ENCODE measurements around the gene ITPA. TPM values are rescaled to one million over a fixed set of nuclear protein-coding genes. Genes with fewer than 3 reads are reported as not detected.
A peak's percentile ranks its signal among the peaks of the same experiment; 100 is the strongest.

The ITPA gene
- total and polyA plus RNA-seq, 10 of the 15 experiments (the other 5 are each of a cell fraction or from before 2014, with no cell fraction given): 5.5 to 124 (median 66.3) TPM

DNA sequence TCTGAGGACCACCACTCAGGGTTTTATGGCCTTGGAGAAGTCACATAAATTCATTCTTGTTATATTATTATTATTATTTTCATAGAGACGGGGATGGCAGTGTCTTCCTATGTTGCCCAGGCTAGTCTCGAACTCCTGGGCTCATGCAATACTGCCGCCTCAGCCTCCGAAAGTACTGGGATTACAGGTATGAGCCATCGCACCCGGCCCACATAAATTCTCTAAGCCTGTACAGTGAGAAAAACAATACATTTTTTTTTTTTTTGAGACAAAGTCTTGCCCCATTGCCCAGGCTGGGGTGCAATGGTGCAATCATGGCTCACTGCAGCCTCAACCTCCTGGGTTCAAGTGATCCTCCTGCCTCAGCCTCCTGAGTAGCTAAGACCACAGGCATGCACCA, 48.9 kb upstream of the ITPA start:
- POLR2A ChIA-PET: interaction anchor here (2.4 kb wide), 1 partner anchor 115 kb away, joined by 13 read pairs; the partner anchor contains the start of gene MRPS26
- no peak for ATAC-seq
- Histone ChIP-seq H3K79me2 (ENCODE audit: control insufficient read depth, insufficient read depth, low read length) (peaks cover 44% of the 10 kb centered on the region), H3K27ac (ENCODE audit: control insufficient read depth, insufficient read depth) (peak overlapping the region; percentile 96; the same call in 1 of the 2 replicates), H3K4me2 (ENCODE audit: control insufficient read depth, insufficient read depth) (no peak overlapping the region; the same call in 1 of the 2 replicates), H3K9me3 (replicated peaks; ENCODE audit: control insufficient read depth, insufficient read depth, low read length) (no peaks in the 10 kb centered on the region), H3K36me3 (ENCODE audit: control insufficient read depth in 2 of 2, insufficient read depth in 2 of 2, low read length in 1 of 2) (no peaks in the 10 kb centered on the region), H3K27me3 (replicated peaks in 1 of 2; ENCODE audit: control insufficient read depth in 2 of 2, insufficient read depth in 2 of 2, low read length in 1 of 2) (no peaks in the 10 kb centered on the region), H3K4me3 (peak overlapping the region; percentile 84; the same call in 1 of the 2 replicates), H3K9ac (ENCODE audit: control insufficient read depth, insufficient read depth, low read length) (peak overlapping the region; percentile 90), H3K4me1 (ENCODE audit: control insufficient read depth, insufficient read depth, low read length) (peaks cover 13% of the 10 kb centered on the region), H4K20me1 (ENCODE audit: control insufficient read depth, insufficient read depth) (0 out of 2 replicates have a peak, but pooled peaks cover 4% of the 10 kb centered on the region), H2AFZ (ENCODE audit: control insufficient read depth, low read depth, low read length) (peak overlapping the region; percentile 96)
- RAD21 ChIA-PET (ENCODE audit: unreplicated experiment): no interaction called here
- SMC1A ChIA-PET (ENCODE audit: uncharacterized antibody, unreplicated experiment): interaction anchor here (1.3 kb wide), 1 partner anchor 25 kb away, joined by 3 read pairs; no protein-coding TSS in a partner anchor
- no peak for TF ChIP-seq CBFB (IDR thresholded peaks at IDR 0.05; ENCODE audit: low read depth)
- no peak for TF ChIP-seq RFX5 (IDR thresholded peaks at IDR 0.05; ENCODE audit: low read depth, low read length)
- TF ChIP-seq WRNIP1 (IDR thresholded peaks at IDR 0.05; ENCODE audit: borderline replicate concordance, low read depth, low read length): no peak
- no peak for TF ChIP-seq MEF2B (IDR thresholded peaks at IDR 0.05; ENCODE audit: partially characterized antibody, poor library complexity, severe bottlenecking)
- TF ChIP-seq, protein P1, sequence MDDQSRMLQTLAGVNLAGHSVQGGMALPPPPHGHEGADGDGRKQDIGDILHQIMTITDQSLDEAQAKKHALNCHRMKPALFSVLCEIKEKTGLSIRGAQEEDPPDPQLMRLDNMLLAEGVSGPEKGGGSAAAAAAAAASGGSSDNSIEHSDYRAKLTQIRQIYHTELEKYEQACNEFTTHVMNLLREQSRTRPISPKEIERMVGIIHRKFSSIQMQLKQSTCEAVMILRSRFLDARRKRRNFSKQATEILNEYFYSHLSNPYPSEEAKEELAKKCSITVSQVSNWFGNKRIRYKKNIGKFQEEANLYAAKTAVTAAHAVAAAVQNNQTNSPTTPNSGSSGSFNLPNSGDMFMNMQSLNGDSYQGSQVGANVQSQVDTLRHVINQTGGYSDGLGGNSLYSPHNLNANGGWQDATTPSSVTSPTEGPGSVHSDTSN (IDR thresholded peaks at IDR 0.05; ENCODE audit: insufficient replicate concordance, low read depth, low read length): no peak
- TF ChIP-seq, protein P2, sequence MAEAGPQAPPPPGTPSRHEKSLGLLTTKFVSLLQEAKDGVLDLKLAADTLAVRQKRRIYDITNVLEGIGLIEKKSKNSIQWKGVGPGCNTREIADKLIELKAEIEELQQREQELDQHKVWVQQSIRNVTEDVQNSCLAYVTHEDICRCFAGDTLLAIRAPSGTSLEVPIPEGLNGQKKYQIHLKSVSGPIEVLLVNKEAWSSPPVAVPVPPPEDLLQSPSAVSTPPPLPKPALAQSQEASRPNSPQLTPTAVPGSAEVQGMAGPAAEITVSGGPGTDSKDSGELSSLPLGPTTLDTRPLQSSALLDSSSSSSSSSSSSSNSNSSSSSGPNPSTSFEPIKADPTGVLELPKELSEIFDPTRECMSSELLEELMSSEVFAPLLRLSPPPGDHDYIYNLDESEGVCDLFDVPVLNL (IDR thresholded peaks at IDR 0.05; ENCODE audit: low read depth, low read length): no peak
- TF ChIP-seq CHD2 (IDR thresholded peaks at IDR 0.05; ENCODE audit: borderline replicate concordance, low read depth, low read length): no peak
- TF ChIP-seq CREB1 (IDR thresholded peaks at IDR 0.05; ENCODE audit: low read depth): no peak
- TF ChIP-seq PAX5 (IDR thresholded peaks at IDR 0.05; ENCODE audit: borderline replicate concordance, low read depth, low read length): no peak
- no peak for TF ChIP-seq TCF7 (IDR thresholded peaks at IDR 0.05; ENCODE audit: borderline replicate concordance)
- TF ChIP-seq, protein P3, sequence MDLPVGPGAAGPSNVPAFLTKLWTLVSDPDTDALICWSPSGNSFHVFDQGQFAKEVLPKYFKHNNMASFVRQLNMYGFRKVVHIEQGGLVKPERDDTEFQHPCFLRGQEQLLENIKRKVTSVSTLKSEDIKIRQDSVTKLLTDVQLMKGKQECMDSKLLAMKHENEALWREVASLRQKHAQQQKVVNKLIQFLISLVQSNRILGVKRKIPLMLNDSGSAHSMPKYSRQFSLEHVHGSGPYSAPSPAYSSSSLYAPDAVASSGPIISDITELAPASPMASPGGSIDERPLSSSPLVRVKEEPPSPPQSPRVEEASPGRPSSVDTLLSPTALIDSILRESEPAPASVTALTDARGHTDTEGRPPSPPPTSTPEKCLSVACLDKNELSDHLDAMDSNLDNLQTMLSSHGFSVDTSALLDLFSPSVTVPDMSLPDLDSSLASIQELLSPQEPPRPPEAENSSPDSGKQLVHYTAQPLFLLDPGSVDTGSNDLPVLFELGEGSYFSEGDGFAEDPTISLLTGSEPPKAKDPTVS (IDR thresholded peaks at IDR 0.05; ENCODE audit: low read depth, low read length): no peak
- TF ChIP-seq RBBP5 (conservative IDR thresholded peaks at IDR 0.05): no peak
- TF ChIP-seq SUZ12 (IDR thresholded peaks at IDR 0.05; ENCODE audit: unreplicated experiment): no peak
- TF ChIP-seq NBN (IDR thresholded peaks at IDR 0.05): no peak
- no peak for TF ChIP-seq SUPT20H (IDR thresholded peaks at IDR 0.05; ENCODE audit: borderline replicate concordance, control insufficient read depth, low read depth, low read length)
- no peak for TF ChIP-seq MYB (IDR thresholded peaks at IDR 0.05; ENCODE audit: borderline replicate concordance, low read depth, low read length)
- no peak for TF ChIP-seq RCOR1 (conservative IDR thresholded peaks at IDR 0.05; ENCODE audit: low read depth, low read length)
- FAIRE-seq: no peak
- CTCF ChIA-PET: no interaction called here
- intact Hi-C loops (cut with micrococcal nuclease; ENCODE audit: unreplicated experiment): no loop called here
- in situ Hi-C loops (cut with MboI): no loop called here
- BruUV-seq (replicated peaks): no TSS peak
- 69% methylated on average over 6 of the region's 6 CpGs for WGBS (ENCODE audit: insufficient coverage, insufficient replicate concordance, low lambda C conversion rate, missing lambda C conversion rate)
- DNase-seq (ENCODE audit: low read depth, low spot score): no peak
